Measurements from ENCODE around the gene PRKCH.

- TF ChIP-seq CTCF (conservative IDR thresholded peaks at IDR 0.05; ENCODE audit: low read length) (no peak), EZH2phosphoT487 (IDR thresholded peaks at IDR 0.05; ENCODE audit: borderline replicate concordance) (no peak)
These were observed 39.6 kb downstream of the PRKCH start for GRCh38 chr14:61360796-61361525.

All from Loucy (cell line).